NCI-H128 (cell line): Measurements from ENCODE around the gene KCNAB1.
"Not testable (repeated sequence)": the region's sequence is repeated elsewhere in the genome, so short reads cannot be mapped to it uniquely, and the experiment has no call there.

Experiments used
- DNase-seq: peaks from one replicate; lab custom pipeline; 2025; ENCODE audit not compliant: unreplicated experiment; lab: John Stamatoyannopoulos, UW

Gene KCNAB1

DNA sequence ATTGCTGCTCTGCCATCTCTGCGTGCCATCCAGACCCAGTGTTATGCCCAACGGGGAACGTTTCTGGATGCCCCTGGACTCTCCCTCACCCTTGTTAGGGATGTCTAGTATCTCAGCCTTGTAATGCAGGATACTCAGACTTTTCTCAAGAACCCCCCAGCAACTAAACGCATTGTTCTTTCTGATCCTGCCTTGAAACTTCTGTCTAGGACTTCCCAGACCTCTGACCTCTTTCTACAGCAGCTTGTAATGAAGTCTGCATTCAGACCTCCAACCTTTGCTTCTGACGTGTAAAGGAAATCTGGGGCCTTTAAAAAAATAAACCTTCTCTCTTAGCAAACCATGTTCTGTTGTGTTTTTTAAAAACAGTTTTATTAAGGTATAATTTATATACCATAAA, 139.5 kb downstream of the KCNAB1 start:
- DNase-seq = no peak

DNA sequence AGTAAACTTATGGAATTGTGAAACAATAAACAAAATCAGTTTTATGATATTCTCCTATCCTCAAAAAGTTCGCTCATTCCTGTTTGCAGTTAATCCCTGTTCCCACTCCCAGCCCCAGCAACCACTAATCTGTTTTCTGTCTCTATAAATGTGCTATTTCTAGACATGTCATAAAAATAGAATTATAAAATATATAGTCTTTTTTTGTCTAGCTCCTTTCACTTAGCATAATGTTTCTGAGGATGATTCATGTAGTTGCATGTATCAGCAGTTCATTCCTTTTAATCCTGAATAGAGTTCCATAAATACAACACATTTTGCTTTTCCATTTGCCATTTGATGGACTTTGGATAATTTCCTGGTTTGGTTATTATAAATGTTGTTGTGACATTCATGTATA, 140.0 kb downstream of the KCNAB1 start:
- no peak for DNase-seq

DNA sequence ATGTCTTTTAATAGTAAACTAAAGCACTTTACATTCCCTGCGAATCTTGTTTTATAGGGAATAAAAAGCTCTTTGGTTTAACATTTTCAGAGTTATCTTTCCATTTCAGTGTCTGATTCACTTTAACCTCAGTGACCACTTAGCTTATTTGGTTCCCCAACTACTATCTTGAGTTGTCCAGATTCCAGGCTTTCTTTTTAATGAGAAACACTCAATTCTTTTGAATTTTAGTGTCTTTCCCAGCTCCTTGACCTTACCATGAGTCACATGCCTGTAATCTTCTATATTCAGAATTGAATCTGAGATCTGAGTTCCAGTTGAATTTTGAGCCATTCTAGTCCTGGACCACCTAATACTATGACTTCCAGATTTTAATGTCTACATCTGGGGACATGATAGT, 144.4 kb downstream of the KCNAB1 start:
- DNase-seq = no peak

DNA sequence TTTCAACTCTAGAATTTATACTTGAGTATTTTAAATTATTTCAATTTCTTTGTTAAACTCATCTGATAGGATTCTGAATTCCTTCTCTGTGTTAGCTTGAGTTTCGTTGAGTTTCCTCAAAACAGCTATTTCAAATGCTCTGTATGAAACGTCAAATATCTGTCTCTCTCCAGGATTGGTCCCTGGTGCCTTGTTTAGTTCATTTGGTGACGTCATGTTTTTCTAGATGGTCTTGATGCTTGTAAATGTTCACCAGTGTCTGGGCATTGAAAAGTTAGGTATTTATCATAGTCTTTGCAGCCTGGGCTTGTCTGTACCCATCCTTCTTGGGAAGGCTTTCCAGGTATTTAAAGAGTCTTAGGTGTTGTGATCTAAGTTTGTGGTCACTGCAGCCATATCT, 151.1 kb downstream of the KCNAB1 start:
- no peak for DNase-seq

DNA sequence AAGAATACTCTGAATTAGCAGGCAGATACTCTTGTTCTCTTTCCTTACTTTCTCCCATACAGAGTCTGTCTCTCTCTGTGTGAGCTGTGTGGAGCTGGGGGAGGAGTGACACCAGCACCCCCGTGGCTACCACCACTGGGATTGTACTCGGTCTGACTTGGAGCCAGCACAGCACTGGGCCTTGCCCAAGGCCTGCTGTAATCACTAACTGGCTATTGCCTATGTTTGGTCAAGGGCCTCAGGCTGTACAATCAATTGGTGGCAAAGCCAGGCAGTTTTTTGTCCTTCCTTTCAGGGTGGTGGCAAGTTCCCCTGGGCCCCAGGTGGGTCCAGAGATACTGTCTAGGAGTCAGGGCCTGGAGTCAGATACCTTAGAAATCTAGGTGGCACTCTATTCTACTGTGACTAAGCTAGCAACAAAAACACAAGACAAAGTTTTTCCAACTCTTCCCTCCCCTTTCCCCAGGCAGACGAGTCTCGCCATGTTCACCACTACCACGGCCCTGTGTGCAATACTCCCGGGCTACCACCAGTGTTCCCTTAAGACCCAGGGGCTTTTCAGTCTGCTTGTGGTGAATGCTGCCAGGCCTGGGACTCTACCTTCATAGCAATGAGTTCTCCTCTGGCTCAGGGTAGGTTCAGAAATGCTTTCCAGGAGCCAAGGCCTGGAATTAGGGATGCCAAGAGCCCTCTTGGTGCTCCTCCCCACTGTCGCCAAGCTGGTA, 151.8 kb downstream of the KCNAB1 start:
- DNase-seq = no peak

DNA sequence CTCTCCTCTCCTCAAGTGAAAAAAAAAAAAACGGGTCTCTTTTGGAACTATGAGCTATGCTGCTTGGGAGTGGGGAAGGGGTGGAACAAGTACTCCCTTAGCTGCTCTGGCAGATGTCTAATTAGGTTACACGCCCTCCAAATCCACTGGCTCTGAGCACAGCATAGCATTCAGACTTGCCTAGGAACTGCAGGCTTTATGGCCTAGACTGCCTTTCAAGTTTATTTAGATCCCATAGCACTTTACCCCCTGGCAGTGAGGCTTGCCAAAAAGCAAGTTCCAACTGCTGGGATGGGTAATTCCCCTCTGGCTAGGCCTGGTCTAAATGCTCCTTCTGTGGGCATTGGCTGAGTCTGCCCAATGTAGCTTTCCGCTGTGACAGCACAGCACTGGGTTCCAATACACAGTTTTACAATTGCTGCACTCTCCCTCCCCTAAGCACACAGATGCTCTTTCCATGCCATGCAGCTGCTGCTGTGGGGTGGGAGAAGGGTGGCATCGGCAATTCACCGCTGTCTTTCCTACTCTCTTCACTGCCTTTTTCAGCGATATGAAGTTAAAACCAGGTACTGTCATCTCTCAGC, 152.8 kb downstream of the KCNAB1 start:
- no peak for DNase-seq

DNA sequence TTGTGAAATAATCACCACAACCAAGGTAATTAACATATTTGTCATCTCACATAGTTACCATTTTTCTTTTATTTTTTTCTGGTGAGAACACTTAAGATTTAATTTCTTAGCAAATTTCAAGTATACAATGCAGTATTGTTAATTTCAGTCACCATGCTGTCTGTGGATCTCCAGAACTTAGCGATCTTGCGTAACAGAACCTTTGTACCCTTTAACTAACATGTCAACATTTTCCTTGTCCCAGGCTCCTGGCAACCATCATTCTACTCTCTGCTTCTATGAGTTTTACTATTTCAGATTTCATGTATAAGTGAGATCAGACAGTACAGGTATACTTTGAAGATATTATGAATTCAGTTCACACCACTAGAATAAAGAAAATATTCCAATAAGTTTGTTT, 154.4 kb downstream of the KCNAB1 start:
- no peak for DNase-seq

DNA sequence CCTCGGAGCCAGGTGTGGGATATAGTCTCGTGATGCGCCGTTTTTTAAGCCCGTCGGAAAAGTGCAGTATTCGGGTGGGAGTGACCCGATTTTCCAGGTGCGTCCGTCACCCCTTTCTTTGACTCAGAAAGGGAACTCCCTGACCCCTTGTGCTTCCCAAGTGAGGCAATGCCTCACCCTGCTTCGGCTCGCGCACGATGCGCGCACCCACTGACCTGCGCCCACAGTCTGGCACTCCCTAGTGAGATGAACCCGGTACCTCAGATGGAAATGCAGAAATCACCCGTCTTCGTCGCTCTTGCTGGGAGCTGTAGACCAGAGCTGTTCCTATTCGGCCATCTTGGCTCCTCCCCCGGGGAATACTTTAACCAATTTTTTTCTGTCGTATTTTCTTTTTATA, 164.3 kb downstream of the KCNAB1 start:
- not testable (repeated sequence) for DNase-seq

DNA sequence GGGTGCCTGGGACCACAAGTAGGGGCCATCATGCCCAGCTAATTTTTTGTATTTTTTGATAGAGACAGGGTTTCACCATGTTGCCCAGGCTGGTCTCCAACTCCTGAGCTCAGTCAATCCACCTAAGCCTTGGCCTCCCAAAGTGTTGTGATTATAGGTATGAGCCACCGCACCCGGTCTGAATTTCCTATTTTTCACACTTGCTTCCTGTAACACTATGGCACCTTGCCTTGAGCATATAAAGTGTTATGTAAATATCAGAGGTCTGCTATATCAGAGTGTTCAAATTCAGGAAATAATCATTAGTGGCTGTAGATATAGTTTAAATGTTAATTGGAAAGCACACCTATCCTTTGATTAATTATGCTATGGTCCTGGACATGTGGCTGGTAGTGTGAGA, 165.2 kb downstream of the KCNAB1 start:
- DNase-seq = no peak

DNA sequence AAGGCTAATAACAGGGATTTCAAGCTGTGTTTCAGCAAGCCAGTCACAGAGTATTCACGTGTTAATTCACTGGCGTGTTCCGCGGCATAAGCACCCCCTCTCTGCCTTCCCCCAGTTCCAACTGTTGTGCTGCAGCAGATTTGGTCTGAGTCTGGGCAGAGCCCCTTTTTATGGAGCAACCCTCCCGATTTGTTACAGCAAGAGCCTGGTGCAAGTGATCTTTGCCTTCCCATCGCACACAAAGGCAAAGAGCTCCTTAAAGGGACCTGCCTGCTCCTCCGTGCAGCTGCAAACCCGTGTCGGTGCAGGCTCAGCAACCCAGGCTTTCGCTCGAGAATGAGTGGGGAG, 170.5 kb downstream of the KCNAB1 start:
- no peak for DNase-seq

DNA sequence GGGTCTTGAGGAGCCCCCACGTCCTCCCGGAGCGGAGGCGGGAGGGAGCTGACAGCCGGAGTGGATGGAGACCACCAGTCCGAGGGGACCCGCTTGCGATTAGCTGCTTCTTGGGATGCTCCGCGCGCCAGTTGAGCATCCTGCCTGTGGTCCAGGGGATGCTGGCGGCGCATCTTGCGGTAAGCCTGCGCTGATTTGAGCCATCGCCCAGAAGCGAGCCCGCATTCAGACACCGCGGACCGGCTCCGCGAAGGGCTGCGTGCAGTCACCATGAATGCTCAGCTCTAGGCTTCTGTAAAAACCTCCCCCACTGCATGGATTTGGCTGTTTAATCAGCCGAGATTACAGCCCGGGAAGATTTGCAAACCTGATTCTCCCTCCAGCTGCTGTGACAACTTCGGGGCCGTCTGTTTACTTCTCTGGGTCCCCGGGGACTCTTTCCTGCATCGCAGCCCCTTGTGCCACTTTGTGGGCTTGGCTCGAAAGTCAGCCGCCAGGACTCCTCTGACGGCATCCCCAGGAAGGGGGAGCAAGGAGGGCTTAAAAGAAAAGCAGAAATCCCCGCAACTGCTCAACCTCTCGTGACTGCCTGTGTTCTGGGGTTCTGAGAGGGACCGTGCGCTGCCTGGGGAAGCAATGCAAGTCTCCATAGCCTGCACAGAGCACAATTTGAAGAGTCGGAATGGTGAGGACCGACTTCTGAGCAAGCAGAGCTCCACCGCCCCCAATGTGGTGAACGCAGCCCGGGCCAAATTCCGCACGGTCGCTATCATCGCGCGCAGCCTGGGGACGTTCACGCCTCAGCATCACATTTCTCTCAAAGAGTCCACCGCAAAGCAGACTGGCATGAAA, 171.1 kb downstream of the KCNAB1 start:
- DNase-seq = no peak

DNA sequence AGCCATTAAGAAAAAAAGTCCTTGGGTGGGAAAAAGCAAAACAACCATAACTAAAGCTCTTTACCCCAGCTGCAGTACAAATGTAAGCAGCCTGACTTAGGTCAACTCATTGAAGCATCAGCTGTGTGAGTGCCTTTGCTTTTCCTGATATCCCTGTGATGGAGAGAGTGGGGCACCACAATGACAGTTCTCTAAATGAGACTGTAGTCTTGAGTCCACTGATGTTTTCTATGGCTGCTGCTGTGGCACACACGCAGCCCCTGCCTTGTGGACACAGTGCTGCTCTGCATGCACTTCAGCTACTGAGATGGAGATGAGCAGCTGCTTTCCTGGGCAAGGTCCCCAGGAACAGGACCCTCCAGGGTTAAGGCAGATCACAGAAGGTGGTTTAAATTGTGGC, 173.2 kb downstream of the KCNAB1 start:
- DNase-seq = no peak

DNA sequence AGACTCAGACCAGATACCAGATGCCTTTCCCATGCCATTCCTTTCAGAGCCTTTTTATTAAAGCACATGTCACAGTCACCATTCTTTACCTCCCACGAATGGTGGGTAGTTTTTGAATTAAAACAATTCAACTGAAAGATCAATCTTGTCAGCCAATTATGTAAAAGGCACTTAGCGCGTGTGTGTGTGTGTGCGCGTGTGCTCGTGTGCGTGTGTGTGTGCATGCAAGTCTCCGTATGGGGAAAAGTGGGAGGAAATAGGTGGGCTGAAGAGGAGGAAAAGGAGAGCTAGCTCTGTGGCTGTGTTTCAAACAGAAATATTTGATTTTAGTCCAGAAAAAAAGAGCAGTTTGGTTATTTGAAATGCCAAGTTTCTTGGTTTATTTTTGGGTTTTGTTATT, 177.2 kb downstream of the KCNAB1 start:
- DNase-seq = no peak

DNA sequence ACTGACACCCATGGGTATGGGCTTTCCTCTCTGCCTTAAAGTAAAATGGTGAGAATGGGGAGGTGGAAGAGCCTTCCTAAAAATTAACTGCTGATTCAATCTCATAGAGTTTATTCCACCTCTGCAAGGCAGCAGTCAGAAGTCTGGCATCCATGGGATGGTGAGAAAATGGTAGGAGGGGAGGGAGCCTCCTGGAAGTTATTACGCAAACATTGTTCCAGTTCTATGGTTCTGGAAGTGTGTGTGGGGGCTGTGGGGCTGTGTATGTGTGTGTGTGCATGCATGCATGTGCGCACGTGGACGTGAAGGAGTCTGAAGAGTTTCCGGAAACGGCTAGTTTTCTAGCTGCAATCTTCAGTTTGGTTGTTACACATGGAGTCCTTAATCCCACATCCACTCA, 177.6 kb downstream of the KCNAB1 start:
- DNase-seq = no peak

DNA sequence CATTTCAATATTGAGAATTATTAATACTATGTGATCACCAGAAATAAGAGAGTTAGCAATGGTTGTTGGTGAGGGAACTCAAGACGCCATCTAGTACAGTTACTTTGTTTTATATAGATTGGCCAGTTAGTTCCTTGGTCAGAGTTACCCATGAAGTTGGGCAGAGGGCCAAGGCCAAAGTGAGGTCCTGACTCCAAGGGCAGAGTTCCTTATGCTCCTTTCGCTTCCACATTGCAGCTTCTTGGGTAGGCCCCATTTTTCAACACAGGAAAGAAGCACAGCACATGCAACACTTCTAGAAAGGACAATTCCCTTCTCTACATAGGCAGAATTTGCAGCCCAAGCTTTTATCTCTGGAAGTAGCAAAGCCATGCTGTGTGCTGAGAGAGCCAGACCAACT, 178.6 kb downstream of the KCNAB1 start:
- no peak for DNase-seq

DNA sequence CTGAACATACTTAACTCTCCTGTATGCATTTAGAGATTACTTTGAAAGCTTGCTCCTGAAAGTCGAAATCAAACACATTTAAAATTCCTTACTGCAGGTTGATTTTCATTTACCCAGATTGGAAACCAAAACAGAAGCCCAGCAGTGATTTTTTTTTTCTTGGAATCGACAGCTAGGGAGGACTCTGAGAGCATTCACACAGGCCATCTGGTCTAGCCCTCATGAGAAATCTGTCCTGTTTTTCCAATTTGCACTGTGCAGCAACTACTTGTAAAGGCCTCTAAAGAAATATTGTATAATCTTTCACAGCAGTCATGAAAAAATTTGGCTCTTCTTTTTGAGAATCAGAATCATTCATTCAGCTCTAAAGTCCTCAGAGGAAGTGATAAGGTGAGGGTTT, 179.2 kb downstream of the KCNAB1 start:
- no peak for DNase-seq

DNA sequence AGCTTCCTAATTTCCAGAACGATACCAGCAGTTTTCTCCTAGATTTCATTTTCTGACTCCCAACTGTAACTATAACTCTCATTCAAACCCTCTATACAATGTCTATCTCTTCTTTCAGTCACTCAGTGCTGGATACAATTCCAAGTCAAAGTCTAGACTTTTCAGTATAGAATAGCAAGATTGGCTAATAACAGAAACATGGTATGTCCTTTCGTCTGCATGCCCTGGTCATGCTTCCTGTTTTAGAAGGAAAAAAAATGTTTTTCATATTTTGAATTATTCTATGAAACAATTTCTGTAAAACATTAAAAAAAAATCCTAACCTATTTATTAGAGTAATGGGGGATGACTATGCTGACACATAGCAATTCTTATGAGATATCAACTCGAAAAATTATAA, 180.0 kb downstream of the KCNAB1 start:
- DNase-seq = no peak

DNA sequence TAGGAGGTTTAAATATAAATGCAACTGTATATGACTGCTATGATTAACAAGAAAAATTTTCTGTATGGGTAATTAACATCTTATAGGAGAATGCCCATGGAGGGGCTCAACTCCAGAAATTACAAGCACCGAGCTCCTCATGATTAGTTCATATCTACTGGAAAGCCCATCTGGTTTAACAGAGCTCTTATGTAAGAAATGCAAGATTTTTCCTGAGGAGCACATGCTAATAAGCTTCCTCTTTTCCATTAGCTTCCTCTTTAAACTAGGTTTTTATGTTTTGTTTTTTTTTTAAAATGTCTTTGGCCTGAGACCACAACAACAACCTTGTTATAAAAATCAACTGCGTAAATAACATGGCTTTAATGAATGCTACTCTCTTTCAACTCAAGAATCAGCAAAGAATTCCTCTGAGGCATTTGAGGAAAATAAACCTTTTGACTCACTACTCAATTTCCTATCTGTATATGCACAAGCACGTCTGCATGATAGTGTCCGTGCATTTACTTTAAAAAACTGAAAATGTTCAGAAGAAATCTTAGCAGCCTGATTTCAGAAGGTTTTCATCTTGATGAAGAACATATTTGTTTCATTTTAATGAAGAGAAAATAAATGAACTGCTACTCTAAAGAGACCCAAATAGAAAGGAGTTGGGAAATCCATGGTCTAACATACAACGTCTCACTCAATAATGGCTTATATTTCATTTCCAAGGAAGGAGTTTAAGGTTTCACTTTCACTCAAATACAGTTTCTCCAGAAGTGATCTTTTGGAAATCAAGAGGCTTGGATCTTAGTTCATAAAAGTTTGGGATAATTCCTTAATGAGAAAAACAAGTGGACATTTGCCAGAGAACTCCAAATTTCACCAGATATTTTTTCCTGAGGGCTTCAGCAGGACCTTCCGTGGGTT, 180.8 kb downstream of the KCNAB1 start:
- no peak for DNase-seq

DNA sequence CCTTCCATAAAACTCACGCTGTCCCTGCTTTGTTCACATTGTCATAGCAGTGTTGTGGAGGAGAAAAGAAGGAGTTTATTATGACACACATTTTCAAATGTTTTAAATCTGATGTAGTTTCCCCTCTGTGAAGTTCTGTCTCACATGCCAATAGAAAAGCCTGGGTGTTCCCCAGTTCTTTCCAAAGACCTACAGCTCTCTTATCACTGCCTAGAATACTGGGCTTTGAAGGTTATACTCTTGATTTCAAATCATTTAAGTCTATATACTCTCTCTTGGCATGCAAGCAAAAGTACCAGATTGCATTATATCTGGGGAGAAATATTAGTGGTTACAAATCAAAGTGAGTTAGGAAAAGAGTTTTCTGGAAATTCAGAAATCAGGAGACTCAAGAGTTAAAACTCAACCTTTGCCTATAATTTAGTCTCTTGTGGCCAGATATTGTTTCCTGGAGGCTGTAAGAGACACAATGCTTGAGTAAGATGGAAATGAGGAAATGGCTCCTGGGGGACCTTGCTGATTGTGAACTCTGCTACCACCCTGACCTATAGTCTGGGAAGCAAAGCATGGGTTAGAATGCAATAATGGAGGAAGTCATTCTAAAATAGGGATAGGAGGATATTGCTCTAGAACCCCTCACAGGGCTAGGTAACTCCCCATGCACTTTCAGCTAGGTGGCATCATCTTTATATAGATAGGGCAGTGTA, 182.8 kb downstream of the KCNAB1 start:
- DNase-seq = no peak

DNA sequence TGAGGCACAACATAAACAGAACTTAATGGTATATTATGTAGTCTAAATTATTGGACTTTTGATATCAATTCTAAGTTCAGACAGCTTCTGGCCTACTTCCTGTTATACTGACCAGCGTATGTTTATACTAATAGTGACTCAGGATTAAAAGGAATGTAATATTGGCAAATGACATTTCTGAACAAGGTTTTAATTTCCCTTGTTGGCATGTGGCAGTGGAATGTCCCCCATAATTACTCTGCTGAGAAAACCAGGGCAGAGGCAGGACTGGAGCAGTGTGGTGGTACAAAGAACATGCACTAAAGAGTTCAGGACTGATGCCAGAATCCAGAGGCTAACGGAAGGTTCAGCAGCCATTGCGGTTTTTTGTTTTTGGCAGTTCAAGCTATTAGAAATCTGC, 184.0 kb downstream of the KCNAB1 start:
- DNase-seq = no peak

DNA sequence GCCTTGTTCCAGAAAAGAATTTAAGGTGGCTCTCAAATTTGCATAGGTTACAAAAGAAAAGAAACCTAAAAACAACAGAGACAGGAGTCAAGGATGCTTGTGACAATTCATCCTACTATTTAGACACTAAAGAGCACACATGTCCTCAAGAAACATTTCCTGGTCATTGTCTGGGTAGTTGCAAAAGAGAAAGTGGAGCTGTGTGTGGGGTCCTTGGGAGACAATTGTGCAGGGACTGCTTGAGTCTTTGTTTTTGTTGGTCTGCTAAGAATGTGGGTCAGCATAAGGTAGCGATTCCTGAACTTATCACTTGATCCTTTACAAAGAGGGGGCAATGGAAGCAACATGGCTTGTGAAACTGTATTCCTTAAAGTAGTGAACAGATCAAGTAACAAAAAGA, 185.3 kb downstream of the KCNAB1 start:
- no peak for DNase-seq
